ENCODE measurements around the gene UBL3.

UBL3 gene

DNA sequence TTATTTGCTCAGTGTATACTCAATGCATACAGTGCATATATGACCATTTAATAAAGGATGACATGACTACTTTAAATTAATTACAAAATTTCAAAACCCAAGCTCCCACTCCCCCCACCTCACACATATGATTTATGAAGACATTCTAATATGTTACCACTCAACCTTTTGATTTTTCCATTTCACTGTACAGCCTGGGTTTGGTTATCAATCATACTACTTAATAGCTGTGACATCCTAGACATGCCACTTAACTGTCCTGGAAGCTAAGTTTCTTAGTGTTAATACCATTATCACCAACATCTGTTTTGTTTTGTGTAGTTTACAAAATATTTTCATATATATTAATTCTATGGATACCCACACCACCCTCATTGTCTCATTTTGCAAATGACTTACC, 42.2 kb downstream of the UBL3 start:
- FAIRE-seq: no peak

GRCh38 chr13:29805994-29806979, 44.1 kb downstream of the UBL3 start:
- FAIRE-seq: no peak

GRCh38 chr13:29803221-29803620, 47.2 kb downstream of the UBL3 start:
- no peak for FAIRE-seq

GRCh38 chr13:29802621-29803020, 47.8 kb downstream of the UBL3 start:
- FAIRE-seq: no peak

- no peak for FAIRE-seq
Measured at GRCh38 chr13:29801737-29802305, 48.6 kb downstream of the UBL3 start.

DNA sequence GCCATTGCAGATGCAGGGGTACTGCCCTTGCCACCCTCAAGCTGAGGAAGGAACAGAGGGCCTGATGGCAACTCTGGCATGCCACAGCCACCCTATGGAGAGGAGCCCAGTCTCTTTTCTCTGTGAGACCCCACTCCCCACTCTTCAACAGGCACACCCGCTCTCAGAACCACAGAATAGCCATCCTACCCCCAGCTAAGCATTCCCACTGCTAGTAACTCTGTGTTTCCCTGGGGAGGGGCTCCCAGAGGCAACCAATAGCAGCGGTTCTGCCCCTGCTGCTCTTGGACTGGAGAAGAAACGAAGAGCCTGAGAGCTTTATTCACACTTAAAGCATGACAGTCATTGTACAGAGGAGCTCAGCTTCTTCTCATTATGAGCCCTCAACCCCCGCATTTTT, 49.3 kb downstream of the UBL3 start:
- no peak for FAIRE-seq

GRCh38 chr13:29800687-29801086, 49.7 kb downstream of the UBL3 start:
- FAIRE-seq: no peak

GRCh38 chr13:29799041-29799440, 51.4 kb downstream of the UBL3 start:
- FAIRE-seq: no peak

DNA sequence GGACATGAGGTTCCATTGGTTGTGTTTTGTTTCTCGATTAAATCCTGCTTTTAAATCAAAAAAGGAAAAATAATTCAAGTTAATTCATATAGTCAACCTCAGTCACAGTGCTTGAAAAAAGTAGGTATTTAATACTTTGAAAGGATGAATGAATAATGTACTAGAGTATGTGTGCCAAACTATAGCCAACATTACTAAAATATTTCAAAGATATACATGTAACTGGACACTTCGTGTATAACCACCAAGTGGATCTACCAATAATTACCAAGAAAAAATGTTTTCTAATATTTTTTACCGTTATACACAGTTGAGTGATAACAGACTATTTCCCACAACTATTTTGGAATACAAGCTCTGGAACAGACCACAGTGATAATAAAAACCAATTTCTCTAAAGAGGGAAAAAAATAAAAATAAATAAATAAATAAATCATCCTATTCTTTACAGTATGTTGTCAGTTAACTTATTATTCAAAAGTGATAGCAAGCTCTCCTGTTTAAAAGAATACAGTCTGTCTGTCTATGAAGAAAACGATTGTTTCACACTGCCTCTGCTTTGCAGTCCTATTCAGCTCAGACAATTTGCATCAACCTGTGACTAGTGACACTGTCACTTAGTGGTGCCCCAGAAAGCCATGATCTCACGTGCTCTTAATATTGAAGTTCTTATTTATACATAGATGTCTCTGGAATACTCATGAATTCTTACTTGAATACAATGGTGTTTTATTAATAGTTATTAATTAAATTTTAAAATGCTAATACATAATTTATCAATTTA, 58.2 kb downstream of the UBL3 start:
- no peak for FAIRE-seq

DNA sequence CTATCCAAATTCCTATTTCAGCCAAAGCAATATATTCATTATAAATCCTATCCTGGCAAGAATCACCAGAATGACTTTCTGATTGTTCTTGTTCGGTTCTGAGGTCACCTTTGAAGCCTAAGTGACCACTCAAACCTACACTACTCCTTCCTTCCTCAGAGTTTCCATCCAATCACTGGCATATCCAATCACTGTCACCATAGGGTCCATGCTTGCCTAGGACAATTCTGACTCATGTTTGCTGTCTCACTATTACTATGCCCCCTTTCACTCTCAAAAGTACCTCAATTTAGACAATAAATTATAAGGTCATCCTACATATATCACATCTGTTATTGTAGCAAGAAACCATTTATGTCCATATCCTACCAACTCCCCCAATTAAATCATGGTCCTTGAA, 58.9 kb downstream of the UBL3 start:
- no peak for FAIRE-seq

GRCh38 chr13:29786698-29787097, 63.7 kb downstream of the UBL3 start:
- FAIRE-seq: no peak

- FAIRE-seq: no peak
Measured at GRCh38 chr13:29785978-29786377, 64.4 kb downstream of the UBL3 start.

GRCh38 chr13:29782798-29783197, 67.6 kb downstream of the UBL3 start:
- no peak for FAIRE-seq

- FAIRE-seq: no peak
Measured at GRCh38 chr13:29774830-29775229, 75.6 kb downstream of the UBL3 start.

DNA sequence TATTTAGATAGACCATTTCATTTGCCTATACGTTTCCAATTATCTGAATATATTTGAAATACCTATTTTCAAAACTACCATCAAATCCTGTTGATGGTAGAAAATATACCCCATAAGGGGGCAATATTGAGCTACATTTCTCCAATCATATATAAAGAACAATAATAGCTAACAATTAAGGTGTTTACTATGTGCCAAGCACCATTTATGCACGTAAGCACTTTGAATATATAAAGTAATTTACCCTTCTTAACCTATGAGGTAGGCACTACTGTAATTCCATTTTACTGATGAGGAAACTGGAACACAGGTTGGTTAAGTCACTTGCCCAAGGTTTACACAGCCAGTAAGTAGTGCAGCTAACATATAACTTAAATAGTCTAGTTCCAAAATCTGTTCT, 79.2 kb downstream of the UBL3 start:
- FAIRE-seq: no peak

GRCh38 chr13:29767006-29767405, 83.4 kb downstream of the UBL3 start:
- FAIRE-seq: no peak

GRCh38 chr13:29763436-29764180, 86.8 kb downstream of the UBL3 start:
- no peak for FAIRE-seq

- no peak for FAIRE-seq
Measured at GRCh38 chr13:29761815-29762214, 88.6 kb downstream of the UBL3 start.

DNA sequence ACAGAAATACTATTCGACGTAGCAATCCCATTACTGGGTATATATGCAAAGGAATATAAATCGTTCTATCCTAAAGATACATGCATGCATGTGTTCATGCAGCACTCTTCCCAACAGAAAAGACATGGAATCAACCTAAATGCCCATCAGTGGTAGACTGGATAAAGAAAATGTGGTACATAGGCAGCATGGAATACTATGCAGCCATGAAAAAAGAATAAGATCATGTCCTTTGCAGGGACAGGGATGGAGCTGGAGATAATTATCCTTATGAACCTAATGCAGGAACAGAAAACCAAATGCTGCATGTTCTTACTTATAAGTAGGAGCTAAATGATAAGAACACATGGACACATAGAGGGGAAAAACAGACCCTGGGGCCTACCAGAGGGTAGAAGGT, 89.3 kb downstream of the UBL3 start:
- no peak for FAIRE-seq

DNA sequence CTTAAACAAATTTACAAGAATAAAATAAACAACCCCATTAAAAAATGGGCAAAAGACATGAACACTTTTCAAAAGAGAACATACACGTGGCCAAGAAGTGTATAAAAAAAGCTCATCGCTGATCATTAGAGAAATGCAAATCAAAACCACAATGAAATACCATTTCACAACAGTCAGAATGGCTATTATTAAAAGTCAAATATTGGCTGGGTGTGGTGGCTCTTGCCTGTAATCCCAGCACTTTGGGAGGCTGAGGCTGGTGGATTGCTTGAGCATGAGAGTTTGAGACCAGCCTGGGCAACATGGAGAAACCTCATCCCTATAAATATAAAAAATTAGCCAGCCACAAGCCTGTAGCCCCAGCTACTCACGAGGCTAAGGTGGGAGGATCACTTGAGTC, 89.9 kb downstream of the UBL3 start:
- FAIRE-seq: no peak

GRCh38 chr13:29758531-29759114, 91.8 kb downstream of the UBL3 start:
- FAIRE-seq: no peak

GRCh38 chr13:29756506-29756905, 93.9 kb downstream of the UBL3 start:
- no peak for FAIRE-seq

- no peak for FAIRE-seq
Measured at GRCh38 chr13:29754473-29754806, 96.0 kb downstream of the UBL3 start.

Measured in endometrium (tissue), 2 donors.